Sigmoid colon (tissue), 7 donors: Measurements from ENCODE around the gene MSN. TPM values are rescaled to one million over a fixed set of nuclear protein-coding genes. Genes with fewer than 3 reads are reported as not detected.
"Not testable (repeated sequence)": the region's sequence is repeated elsewhere in the genome, so short reads cannot be mapped to it uniquely, and the experiment has no call there.

Source experiments
- DNase-seq: peaks from one replicate; pipeline ENCODE4 v3.0.0-alpha.2; 2019
- H3K27ac ChIP-seq, 4 donors: fragments of 200-600 bp; sonication (generic); one replicate each; pipeline ENCODE4 v1.5.1; 2016 to 2019; ENCODE audit warnings: mild to moderate bottlenecking in 1 of 4
- H3K27me3 ChIP-seq, 3 donors: fragments of 200-600 bp; sonication (generic); one replicate each; pipeline ENCODE4 v1.5.1; 2019; ENCODE audit warnings: mild to moderate bottlenecking in 1 of 3
- H3K36me3 ChIP-seq, 4 donors: fragments of 200-600 bp; sonication (generic); one replicate each; pipeline ENCODE4 v1.5.1; 2016 to 2019
- H3K4me1 ChIP-seq, 4 donors: fragments of 200-600 bp; sonication (generic); one replicate each; pipeline ENCODE4 v1.5.1; 2017 to 2019
- H3K4me3 ChIP-seq, 4 donors: fragments of 200-600 bp; sonication (generic); one replicate each; pipeline ENCODE4 v1.5.1; 2017 to 2019; ENCODE audit warnings: mild to moderate bottlenecking in 2 of 4, moderate library complexity in 1 of 4
- H3K9me3 ChIP-seq, 4 donors: fragments of 200-600 bp in 3 of 4; sonication (generic) in 3 of 4; one replicate each; pipeline versions ENCODE4 v1.5.1 to v1.6.1; 2013 to 2019
- EP300 ChIP-seq, 4 donors: sonication (generic); formaldehyde crosslinking; IDR thresholded peaks; one replicate each; pipeline ENCODE4 v1.6.1; 2017; ENCODE audit warnings: antibody characterized with exemption in 4 of 4
- POLR2A ChIP-seq, 2 donors: fragments of 450-650 bp; IDR thresholded peaks; one replicate each; pipeline ENCODE4 v1.6.1; 2016; ENCODE audit warnings: antibody characterized with exemption in 2 of 2, mild to moderate bottlenecking in 2 of 2, moderate library complexity in 2 of 2
- POLR2AphosphoS5 ChIP-seq, 4 donors: sonication (generic); formaldehyde crosslinking; IDR thresholded peaks; one replicate each; pipeline ENCODE4 v1.6.1; 2017; ENCODE audit warnings: antibody characterized with exemption in 4 of 4
- WGBS, 2 donors: extraction: QIAGEN DNeasy Blood & Tissue Kit; methylation state at CpG; one replicate each; pipeline ENCODE4 v1.1.7; 2013; 5-methylcytosine and 5-hydroxymethylcytosine counted together
- intact Hi-C: fragments of 100-400 bp; cut with DNase I; formaldehyde crosslinking; loops from one replicate; pipeline ENCODE4 v1.15.1; 2023
- polyA plus RNA-seq, 3 donors: library from polyadenylated mRNA; stranded (reverse); fragments of 200-250 nt; gene quantifications; one replicate each; pipeline ENCODE4 v1.2.3, GENCODE V29; 2013
- total RNA-seq, 4 donors: library from RNA; depleted of rRNA; stranded (reverse); fragments of >200 nt; gene quantifications; one replicate each; pipeline ENCODE4 v1.1.0, GENCODE V29; 2016
- TF ChIP-seq, protein P1 (sequence below), 4 experiments: fragments of 450-650 bp in 3 of 4; fragments of 200-600 bp in 1 of 4; IDR thresholded peaks; one replicate each; pipeline ENCODE4 v1.5.1; 2016 to 2019; ENCODE audit warnings: antibody characterized with exemption in 4 of 4, mild to moderate bottlenecking in 3 of 4, moderate library complexity in 2 of 4
- donor health status: healthy with polysubstance abuse.
- donor health status: Bipolar disorder and iron deficiency.
- donor health status: healthy.

Gene MSN
- total and polyA plus RNA-seq, 7 donors, result 23.6 to 152 (median 136) TPM

DNA sequence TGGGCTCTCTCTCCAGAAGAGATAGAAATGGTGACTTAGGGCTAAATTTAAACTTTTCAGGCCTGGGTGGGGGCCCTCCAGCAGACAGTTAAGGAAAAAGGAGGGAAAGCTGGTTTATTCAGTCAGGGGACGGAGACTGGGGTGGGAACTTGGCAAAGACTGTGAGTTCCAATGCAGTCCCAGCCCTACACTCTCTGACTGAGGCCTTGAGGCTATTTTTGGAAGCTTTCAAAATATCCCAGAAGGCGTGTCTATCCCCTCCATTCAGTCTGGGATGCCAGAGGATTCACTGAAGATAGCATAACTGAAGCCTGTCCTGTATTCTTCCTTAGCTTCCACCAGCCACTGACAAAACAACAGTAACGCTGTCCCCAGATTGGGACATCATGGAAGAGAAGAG, 32.1 kb upstream of the MSN start:
- no peaks in the 10 kb centered on the region for H3K36me3 ChIP-seq
- peak overlapping the region; percentile 59 to 72 (median 64) for H3K27ac ChIP-seq
- TF ChIP-seq POLR2AphosphoS5 (IDR thresholded peaks at IDR 0.05) (no peak), EP300 (IDR thresholded peaks at IDR 0.05) (no peak), POLR2A (IDR thresholded peaks at IDR 0.05) (no peak)
- TF ChIP-seq, protein P1, sequence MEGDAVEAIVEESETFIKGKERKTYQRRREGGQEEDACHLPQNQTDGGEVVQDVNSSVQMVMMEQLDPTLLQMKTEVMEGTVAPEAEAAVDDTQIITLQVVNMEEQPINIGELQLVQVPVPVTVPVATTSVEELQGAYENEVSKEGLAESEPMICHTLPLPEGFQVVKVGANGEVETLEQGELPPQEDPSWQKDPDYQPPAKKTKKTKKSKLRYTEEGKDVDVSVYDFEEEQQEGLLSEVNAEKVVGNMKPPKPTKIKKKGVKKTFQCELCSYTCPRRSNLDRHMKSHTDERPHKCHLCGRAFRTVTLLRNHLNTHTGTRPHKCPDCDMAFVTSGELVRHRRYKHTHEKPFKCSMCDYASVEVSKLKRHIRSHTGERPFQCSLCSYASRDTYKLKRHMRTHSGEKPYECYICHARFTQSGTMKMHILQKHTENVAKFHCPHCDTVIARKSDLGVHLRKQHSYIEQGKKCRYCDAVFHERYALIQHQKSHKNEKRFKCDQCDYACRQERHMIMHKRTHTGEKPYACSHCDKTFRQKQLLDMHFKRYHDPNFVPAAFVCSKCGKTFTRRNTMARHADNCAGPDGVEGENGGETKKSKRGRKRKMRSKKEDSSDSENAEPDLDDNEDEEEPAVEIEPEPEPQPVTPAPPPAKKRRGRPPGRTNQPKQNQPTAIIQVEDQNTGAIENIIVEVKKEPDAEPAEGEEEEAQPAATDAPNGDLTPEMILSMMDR (IDR thresholded peaks at IDR 0.05), result no peak
- H3K9me3 ChIP-seq, result no peaks in the 10 kb centered on the region
- intact Hi-C loops, result no loop called here
- no peak overlapping the region for H3K4me3 ChIP-seq
- H3K27me3 ChIP-seq, result no peaks in the 10 kb centered on the region
- H3K4me1 ChIP-seq, result peaks cover 0 to 18% (median 9%) of the 10 kb centered on the region in 4 donors
- no peak for DNase-seq
- WGBS, 2 donors, result 69 to 76% methylated on average over 3 of the region's 3 CpGs

DNA sequence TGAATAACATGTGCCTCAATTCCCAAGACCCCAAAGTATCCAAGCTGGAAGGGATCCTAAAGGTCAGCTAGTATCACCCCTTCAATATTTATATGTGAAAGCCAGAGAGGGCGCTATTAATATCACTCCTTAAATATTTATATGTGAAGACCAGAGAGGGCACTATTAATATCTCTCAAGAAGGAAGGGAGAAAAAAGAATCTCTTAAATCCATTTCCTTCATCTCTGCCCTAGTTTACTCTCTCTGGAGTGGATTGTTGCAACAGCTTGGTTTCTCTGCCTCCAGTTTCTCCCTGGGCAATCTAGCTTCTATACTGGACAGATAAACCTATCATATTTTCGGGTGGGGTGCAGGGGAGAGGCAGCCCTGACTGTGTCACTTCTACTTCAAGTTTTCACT, 31.6 kb upstream of the MSN start:
- Histone ChIP-seq H3K9me3 (no peaks in the 10 kb centered on the region), H3K36me3 (no peaks in the 10 kb centered on the region), H3K27ac (peak overlapping the region; percentile 59 to 72 (median 64)), H3K4me1 (peaks cover 0 to 18% (median 9%) of the 10 kb centered on the region in 4 donors), H3K4me3 (no peak overlapping the region), H3K27me3 (no peaks in the 10 kb centered on the region)
- 78 to 87% methylated on average over 2 of the region's 2 CpGs for WGBS, 2 donors
- DNase-seq, result no peak
- intact Hi-C loops, result no loop called here
- TF ChIP-seq POLR2AphosphoS5 (IDR thresholded peaks at IDR 0.05) (no peak), POLR2A (IDR thresholded peaks at IDR 0.05) (no peak), EP300 (IDR thresholded peaks at IDR 0.05) (no peak)
- TF ChIP-seq, protein P1 (IDR thresholded peaks at IDR 0.05), result no peak

DNA sequence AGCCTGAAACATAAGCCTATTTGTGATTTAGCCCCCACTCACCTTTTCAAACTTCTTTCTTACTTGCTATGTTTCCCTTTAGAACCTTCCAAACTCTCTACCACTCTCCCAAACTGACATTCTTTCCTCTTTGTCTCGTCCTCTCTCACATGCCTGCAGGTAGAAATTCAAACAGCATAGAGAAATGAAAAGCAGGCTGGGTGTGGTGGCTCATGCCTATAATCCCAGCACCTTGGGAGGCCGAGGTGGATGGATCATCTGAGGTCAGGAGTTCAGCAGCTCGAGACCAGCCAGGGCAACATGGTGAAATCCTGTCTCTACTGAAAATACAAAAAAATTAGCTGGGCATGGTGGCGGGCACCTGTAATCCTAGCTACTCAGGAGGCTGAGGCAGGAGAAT, 31.2 kb upstream of the MSN start:
- WGBS, 2 donors, result 71 to 78% methylated on average over 4 of the region's 4 CpGs
- H3K36me3 ChIP-seq, H3K4me3 ChIP-seq, DNase-seq, H3K9me3 ChIP-seq, H3K27me3 ChIP-seq, intact Hi-C loops: not testable (repeated sequence)
- H3K27ac ChIP-seq, result peak overlapping the region in 3 of 4 donors; percentile 60 to 72 (median 69)
- peaks cover 0 to 18% (median 9%) of the 10 kb centered on the region in 4 donors for H3K4me1 ChIP-seq

DNA sequence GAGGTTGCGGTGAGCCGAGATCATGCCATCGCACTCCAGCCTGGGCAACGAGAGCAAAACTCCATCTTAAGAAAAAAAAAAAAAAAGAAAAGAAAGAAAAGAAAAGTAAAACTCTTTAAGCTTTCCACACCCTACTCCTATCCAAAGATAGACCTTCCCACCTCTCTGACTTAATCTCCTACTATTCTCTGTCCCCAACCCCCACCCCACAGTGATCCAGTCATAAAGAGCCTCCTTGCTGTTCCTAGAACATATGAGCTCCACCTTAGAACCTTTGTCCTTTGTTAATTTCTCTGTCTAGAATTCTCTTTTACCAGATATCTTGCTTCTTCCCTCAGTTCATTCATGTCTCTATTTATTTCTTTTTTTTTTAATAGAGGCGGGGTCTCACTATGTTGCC, 30.1 kb upstream of the MSN start:
- no peaks in the 10 kb centered on the region for H3K27me3 ChIP-seq
- no peaks in the 10 kb centered on the region for H3K36me3 ChIP-seq
- H3K9me3 ChIP-seq, result no peaks in the 10 kb centered on the region
- TF ChIP-seq POLR2A (IDR thresholded peaks at IDR 0.05) (no peak), POLR2AphosphoS5 (IDR thresholded peaks at IDR 0.05) (no peak), EP300 (IDR thresholded peaks at IDR 0.05) (no peak)
- TF ChIP-seq, protein P1 (IDR thresholded peaks at IDR 0.05), result no peak
- no peak overlapping the region for H3K4me3 ChIP-seq
- intact Hi-C loops, result no loop called here
- WGBS, 2 donors, result 92 to 97% methylated on average over 5 of the region's 5 CpGs
- no peak for DNase-seq
- H3K27ac ChIP-seq, result no peak overlapping the region
- H3K4me1 ChIP-seq, result peaks cover 0 to 18% (median 9%) of the 10 kb centered on the region in 4 donors

DNA sequence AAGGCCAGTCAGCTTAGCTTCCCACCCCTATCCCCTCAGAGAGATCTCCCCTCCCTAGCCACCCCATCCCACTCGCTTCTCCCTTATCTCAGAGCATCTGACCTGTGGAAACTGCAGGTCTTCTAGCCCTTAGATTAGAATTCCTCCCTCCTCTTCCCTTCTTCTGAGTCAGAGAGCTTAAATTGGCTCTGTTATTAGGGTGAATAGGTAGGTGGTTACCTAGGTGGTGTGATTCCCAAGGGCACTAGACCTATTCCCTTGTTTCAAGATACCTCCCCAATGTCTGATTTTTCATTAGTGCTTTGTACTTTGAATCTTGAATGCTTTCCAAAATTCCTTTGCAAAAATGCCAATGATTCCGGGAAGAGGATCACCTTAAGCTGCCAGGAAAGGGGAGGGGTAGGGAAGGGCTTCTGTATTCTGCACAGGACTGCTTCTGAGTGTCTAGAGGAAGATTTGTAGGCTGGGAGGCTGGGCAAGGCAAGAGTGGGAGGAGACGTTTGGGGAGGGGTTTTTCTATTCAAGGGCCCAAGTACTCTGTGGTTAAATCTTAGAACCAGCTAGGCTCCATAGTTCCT, 24.5 kb upstream of the MSN start:
- H3K27ac ChIP-seq, result peak overlapping the region; percentile 51 to 75 (median 71)

More for the DNA sequence above, 24.5 kb upstream of the MSN start:
- intact Hi-C loops, result loop anchor here (5.0 kb wide), 1 partner anchor 46 kb away; no protein-coding TSS in a partner anchor
- H3K9me3 ChIP-seq, result no peaks in the 10 kb centered on the region
- no peaks in the 10 kb centered on the region for H3K27me3 ChIP-seq
- TF ChIP-seq POLR2A (IDR thresholded peaks at IDR 0.05) (no peak), EP300 (IDR thresholded peaks at IDR 0.05) (no peak), POLR2AphosphoS5 (IDR thresholded peaks at IDR 0.05) (no peak)
- TF ChIP-seq, protein P1 (IDR thresholded peaks at IDR 0.05), result no peak
- DNase-seq, result no peak
- no peak overlapping the region for H3K4me3 ChIP-seq
- no peaks in the 10 kb centered on the region for H3K36me3 ChIP-seq
- peaks cover 0 to 26% (median 25%) of the 10 kb centered on the region in 4 donors for H3K4me1 ChIP-seq
- 34 to 42% methylated on average over 3 of the region's 3 CpGs for WGBS, 2 donors
